Measurements from ENCODE around the gene CEP120.
A peak's percentile ranks its signal among the peaks of the same experiment; 100 is the strongest.
"Not testable (repeated sequence)": the region's sequence is repeated elsewhere in the genome, so short reads cannot be mapped to it uniquely, and the experiment has no call there.

Gene CEP120

DNA sequence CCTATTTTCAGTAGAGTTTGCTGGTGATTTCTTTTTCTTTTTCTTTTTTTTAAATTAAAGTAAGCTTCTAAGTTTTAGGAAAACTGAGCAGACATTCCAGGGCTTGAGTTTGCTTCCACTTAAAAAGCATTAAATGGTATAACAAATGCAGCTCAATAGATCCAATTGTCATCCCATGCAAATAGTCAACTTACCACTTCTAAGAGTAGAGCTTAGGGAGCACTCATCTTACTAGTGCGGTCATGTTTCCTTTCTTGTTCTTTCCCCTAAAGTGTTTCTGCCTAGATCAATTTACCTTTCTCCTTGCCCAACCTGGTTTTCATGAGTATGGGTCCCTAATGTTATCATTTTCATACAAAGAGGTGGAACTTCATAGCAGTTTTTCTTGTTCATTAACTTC, 13.0 kb upstream of the CEP120 start:
- H3K4me2 ChIP-seq (ENCODE audit: low read length), result no peak overlapping the region
- H3K27me3 ChIP-seq (ENCODE audit: control insufficient read depth, insufficient read depth, low read length), result no peaks in the 10 kb centered on the region
- no peak overlapping the region for H3K4me3 ChIP-seq (ENCODE audit: low read length)
- H3K9me3 ChIP-seq (replicated peaks; ENCODE audit: low read length), result no peaks in the 10 kb centered on the region
- H3K36me3 ChIP-seq (ENCODE audit: insufficient read depth, low read length), result no peaks in the 10 kb centered on the region
- no peak overlapping the region for H3K9ac ChIP-seq (ENCODE audit: low read depth, low read length)
- peaks cover 10% of the 10 kb centered on the region for H3K4me1 ChIP-seq (ENCODE audit: control insufficient read depth, insufficient read depth, low read length)

DNA sequence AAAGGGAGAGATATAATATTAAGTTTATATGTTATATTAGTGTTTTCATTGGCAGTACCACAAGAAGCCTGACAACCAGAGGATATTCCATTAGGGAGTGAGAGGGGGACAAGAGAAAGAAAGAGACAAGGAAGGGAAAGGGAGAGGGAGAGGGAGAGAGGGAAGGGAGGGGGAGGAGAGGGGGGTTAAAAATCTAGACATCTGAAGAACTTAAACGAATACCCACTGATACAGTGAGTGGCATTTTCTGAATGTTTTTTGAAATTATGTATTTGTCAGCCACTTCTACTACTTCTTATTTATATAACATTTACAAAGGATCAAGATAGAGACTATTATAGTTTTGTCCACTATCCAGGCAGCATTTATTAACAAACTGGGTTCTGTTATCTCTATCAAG, 11.6 kb upstream of the CEP120 start:
- Histone ChIP-seq H3K9me3 (replicated peaks; ENCODE audit: low read length) (no peaks in the 10 kb centered on the region), H3K4me2 (ENCODE audit: low read length) (no peak overlapping the region), H3K9ac (ENCODE audit: low read depth, low read length) (no peak overlapping the region), H3K4me1 (ENCODE audit: control insufficient read depth, insufficient read depth, low read length) (peaks cover 13% of the 10 kb centered on the region), H3K27me3 (ENCODE audit: control insufficient read depth, insufficient read depth, low read length) (no peaks in the 10 kb centered on the region), H3K4me3 (ENCODE audit: low read length) (no peak overlapping the region), H3K36me3 (ENCODE audit: insufficient read depth, low read length) (no peaks in the 10 kb centered on the region)

DNA sequence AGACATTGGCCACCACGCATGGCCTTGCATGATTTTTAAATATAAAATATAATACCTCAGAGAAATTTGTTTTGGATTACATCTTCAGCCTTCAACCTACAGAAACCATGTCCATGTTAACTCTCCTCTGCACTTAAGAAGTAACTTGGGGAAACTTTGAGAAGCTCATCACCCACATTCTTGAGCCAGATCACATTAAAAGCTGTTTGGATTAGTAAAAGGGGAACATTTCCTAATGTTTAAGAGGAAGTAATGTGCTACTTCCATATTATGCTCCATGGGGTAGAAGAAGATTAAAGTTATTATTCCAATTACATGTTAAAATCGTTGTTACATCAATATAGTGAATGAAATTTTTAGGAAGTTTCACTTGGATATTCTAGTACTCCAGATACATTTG, 10.4 kb upstream of the CEP120 start:
- Histone ChIP-seq H3K36me3 (ENCODE audit: insufficient read depth, low read length) (no peaks in the 10 kb centered on the region), H3K4me1 (ENCODE audit: control insufficient read depth, insufficient read depth, low read length) (peaks cover 13% of the 10 kb centered on the region), H3K9me3 (replicated peaks; ENCODE audit: low read length) (no peaks in the 10 kb centered on the region), H3K4me2 (ENCODE audit: low read length) (no peak overlapping the region), H3K27me3 (ENCODE audit: control insufficient read depth, insufficient read depth, low read length) (no peaks in the 10 kb centered on the region), H3K4me3 (ENCODE audit: low read length) (no peak overlapping the region), H3K9ac (ENCODE audit: low read depth, low read length) (no peak overlapping the region)

DNA sequence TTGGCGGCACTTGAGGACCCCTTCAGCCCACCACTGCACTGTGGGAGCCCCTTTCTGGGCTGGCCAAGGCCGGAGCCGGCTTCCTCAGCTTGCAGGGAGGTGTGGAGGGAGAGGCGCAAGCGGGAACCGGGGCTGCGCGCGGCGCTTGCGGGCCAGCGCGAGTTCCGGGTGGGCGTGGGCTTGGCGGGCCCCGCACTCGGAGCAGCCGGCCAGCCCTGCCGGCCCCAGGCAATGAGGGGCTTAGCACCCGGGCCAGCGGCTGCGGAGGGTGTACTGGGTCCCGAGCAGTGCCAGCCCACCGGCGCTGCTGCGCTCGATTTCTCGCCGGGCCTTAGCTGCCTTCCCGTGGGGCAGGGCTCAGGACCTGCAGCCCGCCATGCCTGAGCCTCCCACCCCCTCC, 7.2 kb upstream of the CEP120 start:
- H3K4me1 ChIP-seq (ENCODE audit: control insufficient read depth, insufficient read depth, low read length), result peaks cover 10% of the 10 kb centered on the region
- not testable (repeated sequence) for H3K9ac ChIP-seq (ENCODE audit: low read depth, low read length); H3K4me2 ChIP-seq (ENCODE audit: low read length); H3K36me3 ChIP-seq (ENCODE audit: insufficient read depth, low read length); H3K9me3 ChIP-seq (replicated peaks; ENCODE audit: low read length); H3K27me3 ChIP-seq (ENCODE audit: control insufficient read depth, insufficient read depth, low read length); H3K4me3 ChIP-seq (ENCODE audit: low read length)

DNA sequence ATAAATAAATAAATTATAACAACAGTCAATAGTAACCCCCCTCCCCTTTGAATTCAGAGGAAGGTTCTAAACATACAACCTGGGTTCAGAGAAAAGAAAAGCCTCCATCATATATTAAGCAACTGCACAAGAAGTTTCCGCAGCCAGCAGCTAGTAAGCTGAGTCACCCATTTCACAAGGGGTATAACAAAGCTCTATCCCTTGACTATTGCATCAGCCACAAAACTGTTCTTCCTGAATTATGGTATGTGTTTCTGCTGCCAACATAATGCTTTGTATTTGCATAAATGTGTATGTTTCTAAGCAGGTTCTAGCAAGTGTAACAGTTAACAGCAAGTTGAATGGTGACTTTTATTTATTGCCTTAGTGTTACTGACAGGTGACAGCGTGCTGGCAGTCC, 6.8 kb upstream of the CEP120 start:
- Histone ChIP-seq H3K27me3 (ENCODE audit: control insufficient read depth, insufficient read depth, low read length) (no peaks in the 10 kb centered on the region), H3K4me3 (ENCODE audit: low read length) (no peak overlapping the region), H3K4me1 (ENCODE audit: control insufficient read depth, insufficient read depth, low read length) (peaks cover 10% of the 10 kb centered on the region), H3K36me3 (ENCODE audit: insufficient read depth, low read length) (no peaks in the 10 kb centered on the region), H3K4me2 (ENCODE audit: low read length) (no peak overlapping the region), H3K9me3 (replicated peaks; ENCODE audit: low read length) (no peaks in the 10 kb centered on the region), H3K9ac (ENCODE audit: low read depth, low read length) (no peak overlapping the region)

DNA sequence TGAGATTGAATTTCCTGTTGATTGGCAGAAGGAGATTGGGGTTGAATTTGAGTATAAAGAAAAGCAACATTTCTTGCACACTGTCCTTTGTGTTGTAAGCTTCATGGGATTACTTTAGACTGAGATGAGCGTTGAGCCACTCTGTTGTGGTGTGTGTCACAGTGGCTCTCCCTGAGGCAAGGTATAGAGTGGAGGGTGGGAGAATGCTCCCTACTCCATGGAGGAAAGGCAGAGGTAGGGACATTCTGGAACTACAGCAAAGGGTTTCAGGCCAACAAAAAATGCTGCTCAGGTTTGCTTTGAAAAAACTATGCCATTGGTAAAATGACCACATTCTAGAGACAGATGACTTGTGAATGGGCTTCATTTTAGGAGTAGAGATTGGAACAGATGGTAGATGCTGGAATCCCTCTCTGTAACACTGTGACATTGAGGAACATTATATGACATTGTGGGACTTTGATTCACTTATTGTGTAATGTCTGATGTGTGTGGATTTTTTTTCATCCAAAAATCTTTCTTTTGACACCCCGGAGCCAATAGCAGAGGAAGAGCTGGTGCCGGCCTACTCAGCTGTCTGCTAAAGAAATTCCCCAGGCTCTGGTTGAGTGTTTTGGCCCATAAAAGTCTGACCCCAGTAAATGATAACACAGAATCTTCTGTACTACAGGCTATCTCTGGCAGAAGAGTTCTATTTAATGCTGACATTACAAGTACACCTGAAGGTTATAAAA, 6.2 kb upstream of the CEP120 start:
- Histone ChIP-seq H3K4me2 (ENCODE audit: low read length) (no peak overlapping the region), H3K27me3 (ENCODE audit: control insufficient read depth, insufficient read depth, low read length) (no peaks in the 10 kb centered on the region), H3K36me3 (ENCODE audit: insufficient read depth, low read length) (no peaks in the 10 kb centered on the region), H3K9ac (ENCODE audit: low read depth, low read length) (no peak overlapping the region), H3K4me3 (ENCODE audit: low read length) (no peak overlapping the region), H3K9me3 (replicated peaks; ENCODE audit: low read length) (no peaks in the 10 kb centered on the region), H3K4me1 (ENCODE audit: control insufficient read depth, insufficient read depth, low read length) (peaks cover 10% of the 10 kb centered on the region)

DNA sequence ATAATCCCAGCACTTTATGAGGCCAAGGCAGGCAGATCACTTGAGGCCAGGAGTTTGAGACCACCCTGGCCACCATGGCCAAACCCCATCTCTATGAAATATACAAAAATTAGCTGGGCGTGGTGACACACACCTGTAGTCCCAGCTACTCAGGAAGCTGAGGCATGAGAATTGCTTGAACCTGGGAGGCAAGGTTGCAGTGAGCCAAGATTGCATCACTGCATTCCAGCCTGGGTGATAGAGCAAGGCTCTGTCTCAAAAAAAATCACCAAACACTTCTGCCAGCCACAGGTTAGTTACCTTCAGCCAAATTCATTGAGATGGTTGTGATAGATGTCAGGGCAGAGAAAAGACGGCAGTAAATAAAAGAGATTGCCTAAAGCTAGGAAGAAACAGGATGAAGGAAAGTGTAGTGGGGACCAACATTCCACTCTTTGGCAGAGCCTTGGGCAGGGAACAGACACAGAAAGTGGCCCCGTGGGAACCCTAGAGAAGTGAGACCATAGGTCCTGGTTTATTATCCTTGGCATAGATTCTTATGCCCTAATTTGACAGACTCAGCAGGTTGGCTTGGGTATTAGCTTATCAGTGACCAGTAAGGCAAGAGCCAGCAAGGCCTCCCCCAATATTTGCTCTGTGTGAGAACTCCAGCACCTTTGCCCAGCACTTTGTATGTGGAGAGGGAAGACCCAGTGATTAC, 5.5 kb upstream of the CEP120 start:
- H3K9ac ChIP-seq (ENCODE audit: low read depth, low read length), result no peak overlapping the region
- H3K27me3 ChIP-seq (ENCODE audit: control insufficient read depth, insufficient read depth, low read length), result no peaks in the 10 kb centered on the region
- no peak overlapping the region for H3K4me2 ChIP-seq (ENCODE audit: low read length)
- no peaks in the 10 kb centered on the region for H3K9me3 ChIP-seq (replicated peaks; ENCODE audit: low read length)
- H3K4me1 ChIP-seq (ENCODE audit: control insufficient read depth, insufficient read depth, low read length), result peaks cover 16% of the 10 kb centered on the region
- no peaks in the 10 kb centered on the region for H3K36me3 ChIP-seq (ENCODE audit: insufficient read depth, low read length)
- no peak overlapping the region for H3K4me3 ChIP-seq (ENCODE audit: low read length)

DNA sequence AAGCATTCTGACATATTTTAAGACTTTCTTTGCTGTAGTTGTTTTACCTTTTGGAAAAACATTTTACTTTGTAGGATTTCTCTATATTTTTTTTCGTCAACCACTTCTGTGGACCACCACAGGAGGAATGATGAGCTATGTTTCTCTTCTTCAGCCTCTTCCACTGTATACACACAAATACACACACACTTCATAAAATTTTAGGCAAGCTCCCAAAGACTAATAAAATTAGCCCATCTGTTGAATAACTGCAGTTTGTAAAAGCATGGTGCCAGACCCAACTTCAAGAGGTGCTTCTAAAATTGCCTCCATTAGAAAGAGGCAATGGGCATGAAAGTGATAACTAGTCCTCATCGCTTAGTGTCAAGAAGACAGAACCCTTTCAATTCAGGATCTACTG, 4.1 kb upstream of the CEP120 start:
- no peak overlapping the region for H3K4me2 ChIP-seq (ENCODE audit: low read length)
- no peaks in the 10 kb centered on the region for H3K36me3 ChIP-seq (ENCODE audit: insufficient read depth, low read length)
- no peak overlapping the region for H3K9ac ChIP-seq (ENCODE audit: low read depth, low read length)
- no peaks in the 10 kb centered on the region for H3K9me3 ChIP-seq (replicated peaks; ENCODE audit: low read length)
- no peaks in the 10 kb centered on the region for H3K27me3 ChIP-seq (ENCODE audit: control insufficient read depth, insufficient read depth, low read length)
- no peak overlapping the region for H3K4me3 ChIP-seq (ENCODE audit: low read length)
- peaks cover 16% of the 10 kb centered on the region for H3K4me1 ChIP-seq (ENCODE audit: control insufficient read depth, insufficient read depth, low read length)

DNA sequence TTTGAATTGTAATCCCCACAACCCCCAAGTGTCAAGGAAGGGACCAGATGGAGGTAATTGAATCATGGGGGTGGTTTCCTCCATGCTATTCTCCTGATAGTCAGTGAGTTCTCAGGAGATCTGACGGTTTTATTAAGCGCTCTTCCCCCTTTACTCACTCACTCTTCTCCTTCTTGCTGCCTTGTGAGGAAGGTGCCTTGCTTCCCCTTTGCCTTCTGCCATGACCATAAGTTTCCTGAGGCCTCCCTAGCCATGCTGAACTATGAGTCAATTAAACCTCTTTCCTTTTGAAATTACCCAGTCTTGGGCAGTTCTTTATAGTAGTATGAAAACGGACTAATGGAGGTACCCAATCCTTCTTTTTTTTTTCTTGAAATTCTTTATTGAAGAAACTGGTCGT, 2.2 kb upstream of the CEP120 start:
- Histone ChIP-seq H3K27me3 (ENCODE audit: control insufficient read depth, insufficient read depth, low read length) (no peaks in the 10 kb centered on the region), H3K9me3 (replicated peaks; ENCODE audit: low read length) (no peaks in the 10 kb centered on the region), H3K36me3 (ENCODE audit: insufficient read depth, low read length) (no peaks in the 10 kb centered on the region), H3K4me2 (ENCODE audit: low read length) (no peak overlapping the region), H3K9ac (ENCODE audit: low read depth, low read length) (no peak overlapping the region), H3K4me1 (ENCODE audit: control insufficient read depth, insufficient read depth, low read length) (peaks cover 21% of the 10 kb centered on the region), H3K4me3 (ENCODE audit: low read length) (no peak overlapping the region)

DNA sequence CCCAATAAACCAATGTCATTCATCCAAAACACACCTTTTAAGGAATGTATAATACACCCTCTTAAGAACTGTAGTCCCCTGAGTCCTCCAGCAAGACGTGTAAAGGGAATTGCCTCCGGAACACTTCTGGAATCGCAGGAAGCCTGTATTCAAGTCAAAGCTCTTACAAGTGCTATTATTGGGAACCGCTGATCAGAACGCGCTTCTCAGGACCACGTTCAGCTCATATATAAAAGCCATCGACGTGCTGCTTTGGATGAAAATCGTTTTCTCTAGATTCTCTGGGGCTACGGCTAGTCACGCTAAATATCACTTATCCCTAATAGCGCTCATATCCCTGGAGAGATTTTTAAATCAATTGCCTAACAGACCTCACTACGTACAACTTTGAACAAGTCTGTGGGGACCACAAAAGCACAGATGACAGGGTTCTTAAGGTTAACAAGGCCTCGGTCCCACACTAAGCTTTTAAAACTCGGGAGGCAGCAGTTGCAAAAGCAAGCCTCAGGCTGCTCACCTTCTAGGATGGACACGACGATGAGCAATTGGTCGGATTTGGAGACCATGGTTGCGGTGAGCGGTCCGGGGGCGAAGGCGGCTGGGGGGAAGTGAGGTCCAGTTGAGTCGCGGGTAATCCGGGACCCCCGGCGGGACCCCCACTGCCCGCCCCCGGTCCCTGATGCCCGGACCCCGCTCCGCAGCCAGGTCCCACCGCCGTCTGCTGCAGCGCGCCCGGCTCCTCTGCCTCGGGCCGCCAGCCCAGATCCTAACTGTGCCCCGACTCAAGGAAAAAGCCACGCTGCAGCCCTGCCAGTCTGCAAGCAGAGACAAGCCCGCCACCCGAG, 548 bp downstream of the CEP120 start:
- peaks cover 11% of the 10 kb centered on the region for H3K4me1 ChIP-seq (ENCODE audit: control insufficient read depth, insufficient read depth, low read length)
- H3K36me3 ChIP-seq (ENCODE audit: insufficient read depth, low read length), result no peaks in the 10 kb centered on the region
- H3K9me3 ChIP-seq (replicated peaks; ENCODE audit: low read length), result no peaks in the 10 kb centered on the region
- H3K9ac ChIP-seq (ENCODE audit: low read depth, low read length), result peak overlapping the region; percentile 80
- H3K4me3 ChIP-seq (ENCODE audit: low read length), result peak overlapping the region; percentile 76
- peak overlapping the region; percentile 85 for H3K4me2 ChIP-seq (ENCODE audit: low read length)
- no peaks in the 10 kb centered on the region for H3K27me3 ChIP-seq (ENCODE audit: control insufficient read depth, insufficient read depth, low read length)

DNA sequence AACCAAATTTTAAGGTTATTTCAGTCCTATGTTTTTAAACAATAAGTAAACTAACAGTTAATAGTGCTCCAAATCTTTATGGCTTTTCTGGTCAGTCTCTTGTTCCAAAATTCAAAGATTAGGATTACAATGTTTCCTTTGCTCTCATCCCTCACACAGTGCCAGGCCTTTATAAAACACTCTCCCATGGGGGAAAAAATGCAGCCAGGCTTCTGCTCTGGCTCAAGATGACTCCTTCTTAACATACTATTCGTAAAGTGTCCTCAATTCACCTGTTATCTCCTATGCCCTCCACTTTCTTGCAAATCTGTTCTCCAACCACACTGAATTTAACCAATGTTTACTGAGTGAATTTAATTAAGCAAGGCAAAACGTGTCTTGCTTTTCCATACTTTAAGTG, 1.4 kb downstream of the CEP120 start:
- H3K9me3 ChIP-seq (replicated peaks; ENCODE audit: low read length), result no peaks in the 10 kb centered on the region
- peaks cover 11% of the 10 kb centered on the region for H3K4me1 ChIP-seq (ENCODE audit: control insufficient read depth, insufficient read depth, low read length)
- peak overlapping the region; percentile 85 for H3K4me2 ChIP-seq (ENCODE audit: low read length)
- H3K36me3 ChIP-seq (ENCODE audit: insufficient read depth, low read length), result no peaks in the 10 kb centered on the region
- no peaks in the 10 kb centered on the region for H3K27me3 ChIP-seq (ENCODE audit: control insufficient read depth, insufficient read depth, low read length)
- H3K9ac ChIP-seq (ENCODE audit: low read depth, low read length), result peak overlapping the region; percentile 80
- H3K4me3 ChIP-seq (ENCODE audit: low read length), result peak overlapping the region; percentile 76
